H1 (cell line): ENCODE data around the gene CNPY4. TPM values are rescaled to one million over a fixed set of nuclear protein-coding genes. Genes with fewer than 3 reads are reported as not detected.

Experiments used
- CTCF ChIA-PET: fragments of 300-600 bp; sonication (Branson Sonifier 250); formaldehyde crosslinking; loops from one replicate; lab custom pipeline; 2021; ENCODE audit not compliant: partially characterized antibody; lab: Charles Lee
- POLR2A ChIA-PET: fragments of 300-600 bp; sonication (Branson Sonifier 250); formaldehyde crosslinking; loops from one replicate; lab custom pipeline; 2021; ENCODE audit warnings: inconsistent platforms; ENCODE audit not compliant: partially characterized antibody; lab: Charles Lee
- DNase-seq, 2 experiments: peaks; one replicate each; pipeline versions ENCODE4 v3.0.0 to v3.0.0-alpha.2; 2010 to 2022; ENCODE audit warnings: low spot score in 2 of 2, low read depth in 1 of 2, mixed read lengths in 1 of 2
- FAIRE-seq: peaks from 2 replicates; lab custom pipeline; 2011; peaks lifted over from hg19 to GRCh38; lab: Jason Lieb, UNC
- H2AFZ ChIP-seq: 2 replicates; pipeline ENCODE4 v1.8.1; 2012; ENCODE audit warnings: low read length, inconsistent platforms
- H2AK5ac ChIP-seq: 2 replicates; pipeline ENCODE4 v1.6.1; 2013; ENCODE audit warnings: low read depth, low read length
- H2BK120ac ChIP-seq: replicated peaks from 2 replicates; pipeline ENCODE3; 2013; ENCODE audit warnings: low read depth, low read length, inconsistent platforms
- H2BK12ac ChIP-seq: 2 replicates; pipeline ENCODE4 v1.6.1; 2013; ENCODE audit warnings: low read depth, low read length
- H2BK15ac ChIP-seq: 2 replicates; pipeline ENCODE4 v1.6.1; 2013; ENCODE audit warnings: low read length
- H2BK20ac ChIP-seq: 2 replicates; pipeline ENCODE4 v1.6.1; 2013; ENCODE audit warnings: low read length
- H2BK5ac ChIP-seq: 2 replicates; pipeline ENCODE4 v1.6.1; 2013; ENCODE audit warnings: low read depth, low read length
- H3K14ac ChIP-seq: 2 replicates; pipeline ENCODE4 v1.6.1; 2013; ENCODE audit warnings: inconsistent platforms; ENCODE audit not compliant: insufficient read length
- H3K18ac ChIP-seq: 2 replicates; pipeline ENCODE4 v1.6.1; 2013; ENCODE audit warnings: low read length; ENCODE audit errors: extremely low read depth
- H3K23ac ChIP-seq: 2 replicates; pipeline ENCODE4 v1.6.1; 2013; ENCODE audit warnings: inconsistent platforms; ENCODE audit not compliant: insufficient read length
- H3K23me2 ChIP-seq: 2 replicates; pipeline ENCODE4 v1.6.1; 2013; ENCODE audit warnings: low read depth, low read length
- H3K27ac ChIP-seq: 2 replicates; pipeline ENCODE4 v1.6.1; 2011; ENCODE audit warnings: low read depth, low read length, inconsistent platforms
- H3K27me3 ChIP-seq, 4 experiments: replicated peaks in 1 of 4; 1 replicate in 1 of 4; 2 replicates in 3 of 4; pipeline versions ENCODE4 v1.6.1 to v1.8.1; 2011 to 2013; ENCODE audit warnings: low read length in 3 of 4, mild to moderate bottlenecking in 3 of 4, inconsistent platforms in 2 of 4, mixed read lengths in 2 of 4, moderate library complexity in 1 of 4; ENCODE audit not compliant: control insufficient read depth in 3 of 4, insufficient read depth in 3 of 4; ENCODE audit errors: extremely low read depth in 1 of 4
- H3K36me3 ChIP-seq, 4 experiments: 2 replicates each; pipeline versions ENCODE4 v1.6.1 to v1.8.1; 2011 to 2013; ENCODE audit warnings: mild to moderate bottlenecking in 4 of 4, low read length in 3 of 4, moderate library complexity in 2 of 4, control low read depth in 1 of 4, inconsistent platforms in 1 of 4; ENCODE audit not compliant: insufficient read depth in 4 of 4, control insufficient read depth in 2 of 4
- H3K4ac ChIP-seq: replicated peaks from 2 replicates; pipeline ENCODE3; 2013; ENCODE audit warnings: low read length, low read depth, mixed read lengths, inconsistent platforms; ENCODE audit not compliant: insufficient read length
- H3K4me1 ChIP-seq, 4 experiments: replicated peaks in 1 of 4; 1 replicate in 1 of 4; 2 replicates in 3 of 4; pipeline versions ENCODE4 v1.6.1 to v1.8.1; 2011 to 2013; ENCODE audit warnings: low read length in 3 of 4, inconsistent platforms in 2 of 4, mixed read lengths in 1 of 4; ENCODE audit not compliant: insufficient read depth in 4 of 4, control insufficient read depth in 3 of 4
- H3K4me2 ChIP-seq, 2 experiments: 2 replicates each; pipeline versions ENCODE4 v1.6.1 to v1.8.1; 2011 to 2013; ENCODE audit warnings: low read depth in 2 of 2, low read length in 2 of 2, control low read depth in 1 of 2, inconsistent platforms in 1 of 2, mild to moderate bottlenecking in 1 of 2; ENCODE audit not compliant: insufficient read depth in 1 of 2
- H3K4me3 ChIP-seq, 4 experiments: fragments of 200-600, 300-600 bp in 1 of 4; sonication (generic), shearing (Covaris generic), sonication (Bioruptor Twin) in 1 of 4; 2 replicates each; pipeline versions ENCODE4 v1.5.1 to v1.8.1; 2011 to 2016; ENCODE audit warnings: low read length in 4 of 4, low read depth in 3 of 4, control low read depth in 2 of 4, inconsistent platforms in 2 of 4, mild to moderate bottlenecking in 2 of 4, mixed read lengths in 1 of 4, moderate library complexity in 1 of 4; ENCODE audit not compliant: insufficient read depth in 2 of 4; ENCODE audit errors: extremely low read depth in 1 of 4
- H3K56ac ChIP-seq: replicated peaks from 2 replicates; pipeline ENCODE3; 2013; ENCODE audit warnings: low read depth, mild to moderate bottlenecking, mixed read lengths, low read length, inconsistent platforms; ENCODE audit not compliant: insufficient read length
- H3K79me1 ChIP-seq: 2 replicates; pipeline ENCODE4 v1.6.1; 2013; ENCODE audit warnings: low read depth, low read length, control low read depth
- H3K79me2 ChIP-seq, 2 experiments: 2 replicates each; pipeline versions ENCODE4 v1.6.1 to v1.8.1; 2012 to 2013; ENCODE audit warnings: low read length in 2 of 2, mild to moderate bottlenecking in 2 of 2, inconsistent platforms in 1 of 2; ENCODE audit not compliant: insufficient read depth in 2 of 2, control insufficient read depth in 1 of 2
- H3K9ac ChIP-seq, 4 experiments: replicated peaks in 1 of 4; 1 replicate in 1 of 4; 2 replicates in 3 of 4; pipeline versions ENCODE4 v1.6.1 to v1.8.1; 2011 to 2013; ENCODE audit warnings: low read depth in 3 of 4, low read length in 3 of 4, control low read depth in 2 of 4, mild to moderate bottlenecking in 2 of 4, moderate library complexity in 2 of 4, inconsistent platforms in 1 of 4; ENCODE audit errors: extremely low read depth in 1 of 4
- H3K9me3 ChIP-seq, 2 experiments: 2 replicates each; pipeline versions ENCODE4 v1.6.1 to v1.8.1; 2012 to 2013; ENCODE audit warnings: mild to moderate bottlenecking in 2 of 2, moderate library complexity in 2 of 2, control low read depth in 1 of 2, inconsistent platforms in 1 of 2, low read depth in 1 of 2, low read length in 1 of 2, mixed read lengths in 1 of 2; ENCODE audit not compliant: insufficient read depth in 2 of 2
- H4K20me1 ChIP-seq, 2 experiments: replicated peaks in 1 of 2; 2 replicates each; pipeline versions ENCODE3 to v1.8.1; 2011 to 2013; ENCODE audit warnings: inconsistent platforms in 2 of 2, low read length in 2 of 2, mild to moderate bottlenecking in 1 of 2; ENCODE audit not compliant: insufficient read depth in 2 of 2, control insufficient read depth in 1 of 2
- H4K5ac ChIP-seq: 2 replicates; pipeline ENCODE4 v1.6.1; 2013; ENCODE audit warnings: low read length, low read depth, mixed read lengths, inconsistent platforms; ENCODE audit not compliant: insufficient read length
- H4K8ac ChIP-seq: 2 replicates; pipeline ENCODE4 v1.8.0; 2013; ENCODE audit warnings: mild to moderate bottlenecking, moderate library complexity, low read length, inconsistent platforms; ENCODE audit not compliant: insufficient read depth; ENCODE audit errors: extremely low read depth
- H4K91ac ChIP-seq: replicated peaks from 2 replicates; pipeline ENCODE3; 2013; ENCODE audit warnings: low read length, mixed read lengths, inconsistent platforms; ENCODE audit not compliant: insufficient read length
- CBX5 ChIP-seq: fragments of 300-800, 300-1000 bp; sonication (generic); IDR thresholded peaks from 2 replicates; pipeline ENCODE4 v1.7.1; 2016; ENCODE audit warnings: antibody characterized with exemption, low read length, low read depth
- CHD1 ChIP-seq: IDR thresholded peaks from 2 replicates; pipeline ENCODE4 v1.6.1; 2012; ENCODE audit warnings: low read depth, low read length, improper control_type of control experiment
- KDM5A ChIP-seq: fragments of 200-600 bp; IDR thresholded peaks from 2 replicates; pipeline ENCODE4 v1.7.1; 2012; ENCODE audit warnings: mild to moderate bottlenecking, low read length, inconsistent platforms, mixed read lengths
- POLR2AphosphoS5 ChIP-seq: IDR thresholded peaks from 2 replicates; pipeline ENCODE4 v1.6.1; 2011; ENCODE audit warnings: low read depth, low read length
- RAD21 ChIP-seq, 2 experiments: IDR thresholded peaks in 1 of 2; conservative IDR thresholded peaks in 1 of 2; 2 replicates each; pipeline ENCODE4 v1.6.1; 2011; ENCODE audit warnings: low read depth in 2 of 2, low read length in 2 of 2, improper control_type of control experiment in 1 of 2, inconsistent platforms in 1 of 2, mild to moderate bottlenecking in 1 of 2, moderate library complexity in 1 of 2
- SIX5 ChIP-seq: IDR thresholded peaks from 2 replicates; pipeline ENCODE4 v1.6.1; 2011; ENCODE audit warnings: mild to moderate bottlenecking, low read depth, low read length
- SP1 ChIP-seq: IDR thresholded peaks from 2 replicates; pipeline ENCODE4 v1.6.1; 2011; ENCODE audit warnings: low read depth, low read length
- WGBS, 2 experiments: shearing (Covaris generic) in 1 of 2; methylation state at CpG; one replicate each; pipeline versions ENCODE4 v1.1.6 to v1.1.7; 2013 to 2015; ENCODE audit warnings: low lambda C conversion rate in 2 of 2, mixed read lengths in 2 of 2, inconsistent platforms in 1 of 2, low coverage in 1 of 2, missing lambda C conversion rate in 1 of 2; ENCODE audit not compliant: insufficient replicate concordance in 2 of 2, insufficient coverage in 1 of 2, insufficient read length in 1 of 2; ENCODE audit errors: extremely low coverage in 1 of 2, missing lambda C conversion rate in 1 of 2; 5-methylcytosine and 5-hydroxymethylcytosine counted together
- polyA plus RNA-seq, 7 experiments: library from polyadenylated mRNA; depleted of rRNA in 3 of 7; stranded (reverse) in 5 of 7; unstranded in 2 of 7; fragments of >200 nt in 5 of 7; fragments of 200-250 nt in 2 of 7; gene quantifications; 1 replicate in 5 of 7; 2 replicates in 1 of 7; 4 replicates in 1 of 7; pipeline versions ENCODE4 v1.2.1 to v1.2.3, GENCODE V29; 2011 to 2013; ENCODE audit warnings: missing spikeins in 2 of 7, mixed read lengths in 2 of 7
- total RNA-seq: library from RNA; stranded (reverse); fragmentation: NEBNext Ultra II Directional; extraction: Animal tissue kit (Norgen Biotek cat#: 25700); gene quantifications from 2 replicates; pipeline ENCODE4 v1.2.1, GENCODE V29; 2021

The CNPY4 gene
- total and polyA plus RNA-seq, 2 of the 8 experiments (the other 6 are each of a cell fraction or from before 2014, with no cell fraction given), result 10.2 to 15.3 TPM

DNA sequence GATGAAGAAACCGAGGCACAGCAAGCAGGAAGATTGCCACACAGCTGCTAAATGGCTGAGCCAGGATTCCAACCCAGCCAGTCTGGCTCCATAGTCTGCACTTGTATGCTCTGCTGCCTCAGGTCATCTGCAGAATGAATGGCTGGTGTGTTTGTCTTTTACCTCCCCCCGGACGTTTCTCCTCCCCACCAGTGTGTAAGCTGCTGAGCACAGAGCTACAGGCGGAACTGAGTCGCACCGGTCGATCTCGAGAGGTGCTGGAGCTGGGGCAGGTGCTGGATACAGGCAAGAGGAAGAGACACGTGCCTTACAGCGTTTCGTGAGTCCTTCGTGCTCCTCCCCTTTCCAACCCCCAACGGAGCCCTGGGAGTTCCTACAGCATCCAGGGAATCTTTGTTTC is 2.6 kb downstream of the CNPY4 start:
- Histone ChIP-seq H3K4me2 (no peak overlapping the region), H2BK12ac (no peak overlapping the region), H2BK15ac (no peak overlapping the region), H4K91ac (no peak overlapping the region), H3K56ac (no peak overlapping the region), H3K79me2 (peaks cover 0 to 6% of the 10 kb centered on the region in 2 experiments; a peak in 1 of 4 replicates), H2BK20ac (no peak overlapping the region), H3K79me1 (0 out of 2 replicates have a peak, but pooled peaks cover 2% of the 10 kb centered on the region), H3K36me3 (no peaks in the 10 kb centered on the region), H3K4me1 (peaks cover 0 to 5% (median 1%) of the 10 kb centered on the region in 4 experiments; a peak in 4 of 7 replicates), H4K5ac (no peak overlapping the region), H3K27me3 (no peaks in the 10 kb centered on the region), H4K20me1 (no peaks in the 10 kb centered on the region), H3K23me2 (peaks cover 8% of the 10 kb centered on the region), H2BK5ac (0 out of 2 replicates have a peak overlapping the region, but pooled peaks have one; percentile 35), H3K9ac (no peak overlapping the region; a peak in 2 of 7 replicates), H2AK5ac (no peak overlapping the region), H3K27ac (no peak overlapping the region), H3K23ac (no peak overlapping the region), H3K4me3 (no peak overlapping the region), H2BK120ac (no peak overlapping the region), H3K4ac (no peak overlapping the region), H3K18ac (no peak overlapping the region), H3K9me3 (no peaks in the 10 kb centered on the region), H2AFZ (no peak overlapping the region), H4K8ac (no peak overlapping the region), H3K14ac (no peak overlapping the region)
- DNase-seq (no peak), FAIRE-seq (no peak)
- ChIA-PET CTCF (interaction anchor here (0.6 to 5.3 kb wide), 6 partner anchors 8 to 490 kb away, joined by 3 to 24 read pairs (median 4); no protein-coding TSS in a partner anchor), POLR2A (interaction anchor here (0.8 to 19.1 kb wide), 5 partner anchors 10 to 66 kb away, joined by 3 to 414 read pairs (median 8); partner anchors contain the start of genes AP4M1 and MCM7)
- 81% methylated on average over 10 of the region's 13 CpGs; no CpG with 5 or more reads in 1 of the 2 experiments for WGBS, 2 experiments
- TF ChIP-seq POLR2AphosphoS5 (no peak), CBX5 (no peak), SIX5 (no peak), KDM5A (no peak), CHD1 (no peak), SP1 (no peak), RAD21 (IDR thresholded peaks at IDR 0.05 in 1 of 2, conservative IDR thresholded peaks at IDR 0.05 in 1 of 2; ENCODE audit: low read depth in 2 of 2, low read length in 2 of 2) (no peak)
